ENCODE data around the gene UMAD1. TPM values are rescaled to one million over a fixed set of nuclear protein-coding genes. Genes with fewer than 3 reads are reported as not detected.

Gene UMAD1
- total and polyA plus RNA-seq, 2 donors (not counting 3 experiments of a cell fraction or from before 2014, with no cell fraction given): 5.6 to 6.6 TPM

DNA sequence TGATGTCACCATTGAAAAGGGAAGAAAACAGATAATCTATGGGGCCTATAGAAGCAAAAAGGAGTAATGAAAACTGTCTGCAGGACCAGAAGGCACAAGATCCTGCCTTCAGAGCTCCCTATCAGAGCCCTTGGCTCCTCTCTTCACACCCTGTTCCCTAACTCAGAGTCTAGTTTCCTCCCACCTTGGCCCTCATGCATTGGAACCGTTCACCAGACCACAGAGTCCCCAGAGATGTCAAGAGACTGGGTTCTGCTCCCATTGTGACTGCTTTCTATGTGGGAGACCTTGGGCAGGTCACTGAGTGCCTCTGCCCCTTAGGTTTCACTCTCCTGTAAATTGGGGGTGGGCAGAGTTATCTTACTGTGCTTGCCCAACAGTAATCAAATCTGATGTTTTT, 158.0 kb downstream of the UMAD1 start:
- CTCF ChIA-PET: no interaction called here
- dilution Hi-C loops (cut with MboI; ENCODE audit: extremely low pct_ligation_motif_present, low sequenced_read_pairs) (no loop called here), intact Hi-C loops (cut with micrococcal nuclease) (no loop called here)
- no peak overlapping the region for H3K4me2 ChIP-seq (ENCODE audit: insufficient read depth, low read length)
- no peak overlapping the region for H3K9ac ChIP-seq (replicated peaks; ENCODE audit: extremely low read depth, insufficient read depth, low read length)
- H3K9me3 ChIP-seq (replicated peaks; ENCODE audit: control insufficient read depth, insufficient read depth, low read length): no peaks in the 10 kb centered on the region
- FAIRE-seq (no peak), DNase-seq (ENCODE audit: low read depth, low spot score) (no peak)
- no peak for TF ChIP-seq EZH2 (IDR thresholded peaks at IDR 0.05; ENCODE audit: borderline replicate concordance, low read depth, low read length, severe bottlenecking)
- TF ChIP-seq, protein P1, sequence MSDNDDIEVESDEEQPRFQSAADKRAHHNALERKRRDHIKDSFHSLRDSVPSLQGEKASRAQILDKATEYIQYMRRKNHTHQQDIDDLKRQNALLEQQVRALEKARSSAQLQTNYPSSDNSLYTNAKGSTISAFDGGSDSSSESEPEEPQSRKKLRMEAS (IDR thresholded peaks at IDR 0.05; ENCODE audit: insufficient read depth, insufficient read length): no peak
- no peak overlapping the region for H3K4me3 ChIP-seq (replicated peaks in 1 of 3; ENCODE audit: insufficient read depth in 1 of 3, low read depth in 1 of 3, low read length in 3 of 3)
- no peaks in the 10 kb centered on the region for H3K36me3 ChIP-seq (ENCODE audit: control insufficient read depth in 2 of 2, extremely low read depth in 1 of 2, insufficient read depth in 2 of 2, low read length in 2 of 2)
- no peak overlapping the region for H2AFZ ChIP-seq (ENCODE audit: low read depth, low read length)
- no peaks in the 10 kb centered on the region for H3K27me3 ChIP-seq (ENCODE audit: control insufficient read depth in 2 of 2, insufficient read depth in 2 of 2, low read length in 2 of 2)
- H3K9me1 ChIP-seq (replicated peaks; ENCODE audit: control insufficient read depth, extremely low read depth, insufficient read depth, low read length): no peaks in the 10 kb centered on the region
- BruUV-seq (replicated peaks): no TSS peak
- H4K20me1 ChIP-seq (replicated peaks; ENCODE audit: control insufficient read depth, extremely low read depth, insufficient read depth, low read length): no peaks in the 10 kb centered on the region
- peaks cover 5% of the 10 kb centered on the region for H3K4me1 ChIP-seq (ENCODE audit: control insufficient read depth, extremely low read depth, insufficient read depth, low read length)
- no peak overlapping the region for H3K27ac ChIP-seq (ENCODE audit: insufficient read depth, low read depth, low read length)
- H3K79me2 ChIP-seq (ENCODE audit: control insufficient read depth, insufficient read depth, low read length): no peaks in the 10 kb centered on the region
- POLR2A ChIA-PET: no interaction called here

DNA sequence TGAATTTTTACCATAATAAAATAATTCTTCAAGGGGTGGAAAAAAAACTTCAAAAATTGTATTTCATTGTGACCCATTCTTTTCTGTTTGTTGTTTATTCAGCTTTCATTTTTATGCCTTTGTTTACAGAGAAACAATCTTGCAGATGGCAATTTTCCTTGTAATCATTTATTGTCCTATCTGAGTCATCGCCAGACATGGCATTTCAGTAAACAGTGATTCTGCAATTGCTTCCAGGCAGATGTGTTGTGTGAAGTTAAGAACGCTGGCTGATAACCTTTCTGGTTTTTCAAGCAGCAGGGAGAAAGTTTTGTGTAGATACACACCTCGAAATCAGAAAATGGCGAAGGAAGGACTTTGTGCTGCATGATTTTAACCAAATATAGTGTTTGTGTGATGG, 158.6 kb downstream of the UMAD1 start:
- Histone ChIP-seq H3K36me3 (ENCODE audit: control insufficient read depth in 2 of 2, extremely low read depth in 1 of 2, insufficient read depth in 2 of 2, low read length in 2 of 2) (no peaks in the 10 kb centered on the region), H4K20me1 (replicated peaks; ENCODE audit: control insufficient read depth, extremely low read depth, insufficient read depth, low read length) (no peaks in the 10 kb centered on the region), H3K79me2 (ENCODE audit: control insufficient read depth, insufficient read depth, low read length) (no peaks in the 10 kb centered on the region), H3K27ac (ENCODE audit: insufficient read depth, low read depth, low read length) (no peak overlapping the region), H3K4me2 (ENCODE audit: insufficient read depth, low read length) (no peak overlapping the region), H3K27me3 (ENCODE audit: control insufficient read depth in 2 of 2, insufficient read depth in 2 of 2, low read length in 2 of 2) (no peaks in the 10 kb centered on the region), H3K4me1 (ENCODE audit: control insufficient read depth, extremely low read depth, insufficient read depth, low read length) (peaks cover 5% of the 10 kb centered on the region), H3K4me3 (replicated peaks in 1 of 3; ENCODE audit: insufficient read depth in 1 of 3, low read depth in 1 of 3, low read length in 3 of 3) (no peak overlapping the region), H3K9me3 (replicated peaks; ENCODE audit: control insufficient read depth, insufficient read depth, low read length) (no peaks in the 10 kb centered on the region), H3K9me1 (replicated peaks; ENCODE audit: control insufficient read depth, extremely low read depth, insufficient read depth, low read length) (no peaks in the 10 kb centered on the region), H3K9ac (replicated peaks; ENCODE audit: extremely low read depth, insufficient read depth, low read length) (no peak overlapping the region), H2AFZ (ENCODE audit: low read depth, low read length) (no peak overlapping the region)
- ChIA-PET POLR2A (no interaction called here), CTCF (no interaction called here)
- dilution Hi-C loops (cut with MboI; ENCODE audit: extremely low pct_ligation_motif_present, low sequenced_read_pairs): no loop called here
- intact Hi-C loops (cut with micrococcal nuclease): no loop called here
- BruUV-seq (replicated peaks): no TSS peak
- FAIRE-seq (peak; percentile 74), DNase-seq (ENCODE audit: low read depth, low spot score) (peak; percentile 36)
- TF ChIP-seq POLR2A (IDR thresholded peaks at IDR 0.05; ENCODE audit: low read depth, low read length) (no peak), FOS (IDR thresholded peaks at IDR 0.05; ENCODE audit: borderline replicate concordance, insufficient read depth, low read length) (peak; percentile 68)
